H1 (cell line): Measurements from ENCODE around the gene SMIM29. TPM values are rescaled to one million over a fixed set of nuclear protein-coding genes. Genes with fewer than 3 reads are reported as not detected.

ENCODE experiments used
- CEBPB ChIP-seq: IDR thresholded peaks from 2 replicates; pipeline ENCODE4 v1.6.1; 2012; ENCODE audit warnings: low read depth, low read length
- CHD7 ChIP-seq: fragments of 300-600 bp; sonication (generic); IDR thresholded peaks from 2 replicates; pipeline ENCODE4 v1.7.1; 2012; ENCODE audit warnings: low read length, moderate library complexity, mild to moderate bottlenecking, inconsistent platforms; ENCODE audit not compliant: insufficient replicate concordance
- FOSL1 ChIP-seq: IDR thresholded peaks from 2 replicates; pipeline ENCODE4 v1.6.1; 2011; ENCODE audit warnings: mild to moderate bottlenecking, low read depth, low read length, moderate library complexity; ENCODE audit not compliant: insufficient read depth
- HDAC2 ChIP-seq, 2 experiments: fragments of 300-600 bp in 1 of 2; sonication (generic) in 1 of 2; IDR thresholded peaks; 2 replicates each; pipeline ENCODE4 v1.6.1; 2011 to 2012; ENCODE audit warnings: low read depth in 2 of 2, low read length in 2 of 2, mild to moderate bottlenecking in 2 of 2, moderate library complexity in 2 of 2, borderline replicate concordance in 1 of 2, inconsistent platforms in 1 of 2
- SAP30 ChIP-seq: fragments of 300-600 bp; sonication (generic); IDR thresholded peaks from 2 replicates; pipeline ENCODE4 v1.7.1; 2012; ENCODE audit warnings: low read length, moderate library complexity, mild to moderate bottlenecking, inconsistent platforms; ENCODE audit not compliant: insufficient read depth, insufficient replicate concordance
- SIX5 ChIP-seq: IDR thresholded peaks from 2 replicates; pipeline ENCODE4 v1.6.1; 2011; ENCODE audit warnings: mild to moderate bottlenecking, low read depth, low read length
- SP2 ChIP-seq: IDR thresholded peaks from 2 replicates; pipeline ENCODE4 v1.6.1; 2012; ENCODE audit warnings: mild to moderate bottlenecking, low read length, inconsistent platforms
- SRF ChIP-seq: IDR thresholded peaks from 2 replicates; pipeline ENCODE4 v1.6.1; 2011; ENCODE audit warnings: mild to moderate bottlenecking, low read depth, low read length, moderate library complexity
- polyA plus RNA-seq, 7 experiments: library from polyadenylated mRNA; depleted of rRNA in 3 of 7; stranded (reverse) in 5 of 7; unstranded in 2 of 7; fragments of >200 nt in 5 of 7; fragments of 200-250 nt in 2 of 7; gene quantifications; 1 replicate in 5 of 7; 2 replicates in 1 of 7; 4 replicates in 1 of 7; pipeline versions ENCODE4 v1.2.1 to v1.2.3, GENCODE V29; 2011 to 2013; ENCODE audit warnings: missing spikeins in 2 of 7, mixed read lengths in 2 of 7
- total RNA-seq: library from RNA; stranded (reverse); fragmentation: NEBNext Ultra II Directional; extraction: Animal tissue kit (Norgen Biotek cat#: 25700); gene quantifications from 2 replicates; pipeline ENCODE4 v1.2.1, GENCODE V29; 2021

Gene SMIM29
- total and polyA plus RNA-seq, 2 of the 8 experiments (the other 6 are each of a cell fraction or from before 2014, with no cell fraction given): 7.0 to 22.4 TPM

GRCh38 chr6:34237316-34237721 is 11.5 kb downstream of the SMIM29 start (continued):
- TF ChIP-seq HDAC2 (IDR thresholded peaks at IDR 0.05; ENCODE audit: borderline replicate concordance in 1 of 2, low read depth in 2 of 2, low read length in 2 of 2) (no peak), SAP30 (no peak), CEBPB (no peak), SIX5 (no peak), FOSL1 (no peak), CHD7 (no peak), SP2 (no peak), SRF (no peak)
